HG03045 (cell line): ENCODE measurements around the gene LRP10.

ENCODE experiments used
- ATAC-seq: cut with Tn5 transposase; IDR thresholded peaks from one replicate; pipeline ENCODE4 v1.9.1; 2021; ENCODE audit warnings: mild to moderate bottlenecking, moderate library complexity; ENCODE audit not compliant: unreplicated experiment

Gene LRP10

GRCh38 chr14:22915886-22916521, 44.5 kb downstream of the LRP10 start:
- ATAC-seq = no peak

GRCh38 chr14:22918804-22919600, 47.5 kb downstream of the LRP10 start, which contains the start of gene RBM23:
Gene RBM23, minus strand, starts transcription at chr14:22919149.
- ATAC-seq = peak; percentile 91

- peak; percentile 1 for ATAC-seq
Observed at GRCh38 chr14:22919601-22919921, 48.0 kb downstream of the LRP10 start.

- no peak for ATAC-seq
Observed at GRCh38 chr14:22920697-22921096, 49.2 kb downstream of the LRP10 start.

- no peak for ATAC-seq
Observed at GRCh38 chr14:22922294-22922693, 50.8 kb downstream of the LRP10 start.

- no peak for ATAC-seq
Observed at GRCh38 chr14:22923746-22924145, 52.2 kb downstream of the LRP10 start.

- ATAC-seq = no peak
Observed at GRCh38 chr14:22925513-22925912, 54.0 kb downstream of the LRP10 start.

- ATAC-seq = no peak
Observed at GRCh38 chr14:22926316-22926715, 54.8 kb downstream of the LRP10 start.

GRCh38 chr14:22928237-22929103, 56.9 kb downstream of the LRP10 start:
- ATAC-seq = no peak

GRCh38 chr14:22929104-22929960, 57.8 kb downstream of the LRP10 start, which contains the start of gene PRMT5:
Gene PRMT5, minus strand, starts transcription at chr14:22929376. Its CDS starts 15 bp downstream, at chr14:22929361.
- ATAC-seq = peak; percentile 93

- ATAC-seq = no peak
Observed at GRCh38 chr14:22929961-22930364, 58.4 kb downstream of the LRP10 start.
